ENCODE data around the gene RCBTB2.

Gene RCBTB2

DNA sequence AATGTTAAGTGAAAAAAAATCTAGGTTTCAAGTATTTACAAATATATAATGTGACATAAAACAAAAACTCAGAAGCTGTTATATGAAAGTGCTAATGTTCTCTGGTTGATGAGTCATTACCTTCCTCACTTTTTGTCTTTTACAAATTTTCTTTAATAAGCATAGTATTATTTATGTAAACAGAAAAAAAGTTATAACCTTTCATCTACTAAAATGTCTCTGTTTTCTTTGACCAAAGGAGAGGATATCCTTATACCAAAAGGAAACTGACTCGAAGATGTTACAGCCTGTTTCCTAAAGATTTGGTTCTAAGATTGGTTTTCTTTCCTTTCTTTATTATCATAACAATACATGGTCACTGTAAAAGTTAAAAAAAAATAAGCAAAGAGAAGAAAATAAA is 38.0 kb downstream of the RCBTB2 start:
- Mint-ChIP-seq H3K4me3 (no peak overlapping the region), H3K27ac (no peak overlapping the region), H3K9me3 (no peaks in the 10 kb centered on the region), H3K27me3 (no peaks in the 10 kb centered on the region), H3K4me1 (peaks cover 12% of the 10 kb centered on the region)
- ATAC-seq (no peak), DNase-seq (no peak)

DNA sequence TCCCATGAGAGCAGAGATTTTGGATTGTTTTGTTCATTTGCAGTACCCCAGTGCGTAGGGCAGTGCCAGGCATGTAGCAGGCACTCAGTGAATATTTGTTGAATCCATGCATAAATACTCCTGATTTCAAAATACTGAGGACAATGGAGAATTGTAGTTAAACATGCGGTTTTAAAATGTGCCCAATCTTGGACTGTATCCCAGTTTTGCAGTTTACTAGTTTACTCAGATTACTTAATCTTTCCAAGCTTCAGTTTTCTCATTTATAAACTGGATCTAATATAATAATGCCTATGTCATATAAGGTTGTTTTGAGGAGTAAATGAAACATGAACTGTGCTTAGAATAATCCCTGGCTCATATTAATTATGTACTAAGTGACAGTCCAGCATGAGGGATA is 39.0 kb downstream of the RCBTB2 start:
- ATAC-seq (no peak), DNase-seq (no peak)
- Mint-ChIP-seq H3K27me3 (no peaks in the 10 kb centered on the region), H3K4me1 (peaks cover 17% of the 10 kb centered on the region), H3K9me3 (no peaks in the 10 kb centered on the region), H3K4me3 (no peak overlapping the region), H3K27ac (no peak overlapping the region)

DNA sequence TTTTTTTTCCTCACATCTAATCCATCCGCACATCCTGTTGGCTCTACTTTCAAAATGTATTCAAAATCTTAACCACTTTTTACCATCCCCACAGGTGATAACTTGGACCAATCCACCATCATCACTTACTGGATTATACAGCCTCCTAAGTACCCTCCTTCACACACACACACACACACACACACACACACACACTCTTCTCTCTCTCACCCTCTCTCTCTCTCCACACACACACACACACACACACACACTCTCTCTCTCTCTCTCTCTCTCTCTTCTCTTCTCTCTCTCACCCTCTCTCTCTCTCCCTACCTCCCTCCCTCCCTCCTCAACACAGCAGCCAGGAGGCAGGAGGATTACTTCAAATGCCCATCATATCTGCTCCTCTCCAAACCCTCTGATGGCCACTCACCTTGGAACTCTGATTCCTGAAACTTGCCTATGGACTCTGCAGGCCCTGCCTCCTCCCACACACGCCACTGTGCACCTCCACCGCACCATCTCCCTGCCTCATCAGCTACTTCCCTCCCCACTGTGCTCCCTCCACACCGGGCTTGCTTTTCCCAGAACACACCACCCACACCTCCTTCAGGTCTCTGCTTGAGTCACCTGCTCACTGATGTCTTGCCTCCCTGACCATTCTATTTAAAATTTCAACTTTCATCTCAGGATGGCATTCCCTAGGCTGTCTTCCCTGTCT is 39.7 kb downstream of the RCBTB2 start:
- ATAC-seq: peak; percentile 34
- peaks cover 22% of the 10 kb centered on the region for H3K4me1 Mint-ChIP-seq

DNA sequence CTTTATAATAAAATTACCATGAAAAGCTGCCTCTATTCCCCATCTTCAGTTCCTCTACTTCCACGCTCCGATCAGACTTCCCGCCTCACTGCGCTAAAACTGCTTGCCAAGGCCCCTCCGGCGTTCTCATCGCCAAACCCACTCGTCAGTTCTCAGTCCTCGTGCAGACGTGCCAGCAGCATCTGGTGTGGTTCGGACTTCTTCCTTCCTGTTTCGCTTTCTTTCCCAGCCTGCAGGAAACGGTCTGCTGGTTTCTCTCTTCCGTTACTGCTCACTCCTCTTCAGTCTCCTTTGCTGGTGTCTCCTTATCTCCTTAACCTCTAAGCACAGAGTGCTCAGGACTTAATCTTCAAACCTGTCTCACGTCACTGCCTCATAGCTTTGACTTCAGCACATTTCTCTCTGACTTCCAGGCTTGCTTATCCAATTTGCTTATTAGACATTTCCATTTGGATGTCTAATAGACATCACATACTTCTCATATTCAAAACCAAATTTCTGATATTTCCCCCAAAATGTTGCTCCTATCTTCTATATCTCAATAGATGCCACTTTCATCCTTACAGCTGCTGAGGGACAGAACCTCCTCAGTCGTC is 40.3 kb downstream of the RCBTB2 start:
- DNase-seq (peak; percentile 60 to 68), ATAC-seq (peak; percentile 89)
- Mint-ChIP-seq H3K9me3 (no peaks in the 10 kb centered on the region), H3K27ac (no peak overlapping the region), H3K4me3 (no peak overlapping the region), H3K27me3 (no peaks in the 10 kb centered on the region), H3K4me1 (peaks cover 23% of the 10 kb centered on the region)

More for the DNA sequence above, 39.7 kb downstream of the RCBTB2 start:
- Mint-ChIP-seq H3K9me3 (no peaks in the 10 kb centered on the region), H3K4me3 (no peak overlapping the region), H3K27me3 (no peaks in the 10 kb centered on the region), H3K27ac (no peak overlapping the region)
- peak in 1 of 2 donors; percentile 12 for DNase-seq

DNA sequence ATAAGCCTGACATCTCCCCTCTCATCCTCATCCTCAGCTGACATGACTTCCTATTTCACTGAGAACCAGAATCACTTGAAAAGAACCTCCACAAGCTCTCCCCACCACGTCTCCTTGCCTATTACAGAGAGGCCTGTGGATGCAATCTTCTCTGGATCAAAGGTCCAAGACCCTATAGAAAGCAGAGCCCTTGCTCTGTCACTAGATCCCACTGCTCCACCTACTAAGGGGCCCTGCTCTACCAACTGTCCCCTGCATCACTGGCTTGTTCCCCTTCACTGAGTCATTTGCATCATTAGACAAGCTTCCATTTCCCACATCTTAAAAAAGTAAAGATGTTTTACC is 40.8 kb downstream of the RCBTB2 start:
- Mint-ChIP-seq H3K4me1 (peaks cover 20% of the 10 kb centered on the region), H3K9me3 (no peaks in the 10 kb centered on the region), H3K27ac (no peak overlapping the region), H3K27me3 (no peaks in the 10 kb centered on the region), H3K4me3 (no peak overlapping the region)
- ATAC-seq (peak; percentile 59), DNase-seq (no peak)

DNA sequence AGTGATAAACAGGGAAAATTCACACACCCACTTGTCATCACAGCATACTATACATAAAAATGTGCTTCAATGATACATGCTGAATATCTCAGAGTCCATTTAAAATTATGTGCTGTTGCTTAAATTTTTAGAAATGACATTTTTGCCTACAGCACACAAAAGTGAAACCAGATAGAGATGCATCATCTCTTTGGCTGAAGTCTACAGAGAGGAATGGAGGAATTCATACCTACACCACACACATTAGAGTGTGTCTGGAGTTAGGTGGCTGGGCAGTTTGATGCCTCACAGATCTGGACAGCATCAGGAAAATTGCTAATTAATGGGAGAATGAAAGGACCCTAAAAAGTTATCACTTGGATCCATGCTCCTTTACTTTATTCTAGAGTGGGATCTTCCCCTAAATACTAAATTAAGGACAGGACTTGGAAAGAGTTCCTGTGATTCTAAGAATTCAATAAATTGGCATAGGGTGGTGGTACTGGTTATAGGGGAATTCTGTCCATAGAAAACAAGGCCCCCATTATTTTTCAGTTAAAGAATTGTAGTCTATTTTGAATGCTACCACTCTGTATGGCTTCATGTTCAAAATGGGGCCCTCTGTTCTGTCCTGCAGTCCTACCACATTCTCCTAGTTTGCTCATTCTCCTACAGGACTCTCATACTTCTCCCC is 41.3 kb downstream of the RCBTB2 start:
- H3K9me3 Mint-ChIP-seq: no peaks in the 10 kb centered on the region
- H3K27ac Mint-ChIP-seq: no peak overlapping the region
- peaks cover 15% of the 10 kb centered on the region for H3K4me1 Mint-ChIP-seq
- H3K4me3 Mint-ChIP-seq: no peak overlapping the region
- no peak for DNase-seq
- no peaks in the 10 kb centered on the region for H3K27me3 Mint-ChIP-seq
- ATAC-seq: peak; percentile 37

DNA sequence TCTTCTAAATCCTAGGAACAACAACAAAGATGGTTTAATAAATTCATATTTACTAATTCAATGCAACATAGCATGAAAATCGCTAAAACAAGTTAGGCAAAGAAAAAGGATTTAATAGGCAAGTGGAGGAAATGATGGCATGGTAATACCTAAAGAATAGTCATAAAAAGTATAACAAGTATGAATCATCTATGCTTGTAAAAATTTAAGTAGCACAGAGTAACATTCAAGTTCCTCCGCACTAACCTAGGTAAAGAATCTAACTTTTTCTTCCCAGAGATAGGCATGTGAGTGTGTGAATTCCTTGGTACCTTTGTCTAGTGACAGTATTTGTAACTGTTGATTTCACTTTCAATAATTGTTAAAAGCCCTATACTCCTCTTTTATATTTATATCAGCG is 42.6 kb downstream of the RCBTB2 start:
- ATAC-seq: no peak
- no peak overlapping the region for H3K27ac Mint-ChIP-seq

DNA sequence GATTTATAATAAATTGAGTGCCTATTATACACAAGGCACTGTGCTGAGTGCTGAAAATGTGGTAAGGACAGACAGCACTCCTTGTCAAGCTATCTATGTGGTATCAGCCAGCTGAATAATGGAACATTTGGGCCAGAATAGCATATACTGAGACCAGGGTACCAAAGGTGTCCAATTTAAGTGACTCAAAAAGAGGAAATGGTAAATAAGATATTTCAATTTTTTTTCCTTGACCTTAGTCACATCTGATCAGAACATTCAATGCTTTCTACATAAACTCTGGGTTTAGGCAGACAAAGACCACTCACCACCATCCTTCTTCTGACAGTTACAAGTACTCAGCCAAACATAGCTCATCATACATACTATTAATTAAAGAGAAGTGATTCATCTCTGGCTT is 43.2 kb downstream of the RCBTB2 start:
- DNase-seq (no peak), ATAC-seq (no peak)
- no peaks in the 10 kb centered on the region for H3K27me3 Mint-ChIP-seq
- H3K9me3 Mint-ChIP-seq: no peaks in the 10 kb centered on the region
- no peak overlapping the region for H3K27ac Mint-ChIP-seq
- H3K4me1 Mint-ChIP-seq: peaks cover 11% of the 10 kb centered on the region
- H3K4me3 Mint-ChIP-seq: no peak overlapping the region

More for the DNA sequence above, 42.6 kb downstream of the RCBTB2 start:
- H3K9me3 Mint-ChIP-seq: no peaks in the 10 kb centered on the region
- H3K27me3 Mint-ChIP-seq: no peaks in the 10 kb centered on the region
- H3K4me1 Mint-ChIP-seq: peaks cover 11% of the 10 kb centered on the region
- DNase-seq: no peak
- no peak overlapping the region for H3K4me3 Mint-ChIP-seq

DNA sequence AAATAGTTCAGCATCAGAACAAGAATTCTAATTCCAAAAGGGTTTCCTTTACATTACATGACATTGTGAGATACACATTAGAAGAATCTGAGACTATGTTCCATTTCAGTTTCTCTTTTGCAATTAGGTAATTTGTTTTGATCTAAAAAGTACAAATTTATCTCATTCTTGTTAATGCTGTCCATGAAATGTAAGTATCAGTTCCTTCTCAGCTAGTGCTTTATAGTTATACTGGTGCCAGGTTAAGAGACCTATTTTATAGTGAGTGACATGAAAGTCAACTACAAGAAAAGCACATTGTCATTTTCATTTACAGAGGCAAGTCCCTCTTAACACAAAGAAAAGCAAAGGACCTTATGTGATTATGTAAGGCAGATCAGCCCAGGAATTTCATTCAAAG is 43.9 kb downstream of the RCBTB2 start:
- Mint-ChIP-seq H3K9me3 (no peaks in the 10 kb centered on the region), H3K27me3 (no peaks in the 10 kb centered on the region), H3K27ac (peak overlapping the region in 1 of 2 donors; percentile 41), H3K4me3 (peak overlapping the region in 1 of 2 donors; percentile 6), H3K4me1 (peaks cover 11% of the 10 kb centered on the region)
- ATAC-seq (no peak), DNase-seq (no peak)

DNA sequence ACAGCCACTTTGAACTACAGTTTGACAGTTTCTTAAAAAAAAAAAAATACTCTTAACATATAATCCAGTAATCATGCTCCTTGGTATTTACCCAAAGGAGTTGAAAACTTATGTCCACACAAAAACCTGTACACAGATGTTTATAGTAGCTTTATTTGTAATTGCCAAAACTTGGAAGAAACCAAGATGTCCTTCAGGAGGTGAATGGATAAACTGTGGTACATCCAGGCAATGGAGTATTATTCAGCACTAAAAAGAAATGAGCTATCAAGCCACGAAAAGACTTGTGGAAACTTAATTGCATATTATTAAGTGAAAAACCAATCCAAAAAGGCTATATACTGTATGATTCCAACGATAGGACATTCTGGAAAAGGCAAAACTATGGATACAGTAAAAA is 44.9 kb downstream of the RCBTB2 start:
- H3K4me1 Mint-ChIP-seq: peaks cover 11% of the 10 kb centered on the region
- H3K4me3 Mint-ChIP-seq: no peak overlapping the region

DNA sequence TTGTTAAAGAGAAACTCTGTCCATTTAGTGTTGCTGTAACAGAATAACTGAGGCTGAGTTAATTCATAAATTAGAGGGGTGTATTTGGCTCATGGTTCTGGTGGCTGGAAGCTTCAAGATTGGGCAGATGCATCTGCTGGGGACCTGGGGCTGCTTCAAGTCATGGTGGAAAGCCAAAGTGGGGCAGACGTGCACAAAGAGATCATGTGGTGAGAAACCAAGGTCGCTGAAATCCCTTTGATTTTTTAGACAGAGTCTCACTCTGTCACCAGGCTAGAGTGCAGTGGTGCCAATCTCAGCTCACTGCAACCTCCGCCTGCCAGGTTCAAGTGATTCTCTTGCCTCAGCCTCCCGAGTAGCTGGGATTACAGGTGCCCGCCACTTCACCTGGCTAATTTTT is 46.0 kb downstream of the RCBTB2 start:
- ATAC-seq (no peak), DNase-seq (no peak)
- Mint-ChIP-seq H3K27me3 (no peaks in the 10 kb centered on the region), H3K4me3 (no peak overlapping the region), H3K9me3 (no peaks in the 10 kb centered on the region), H3K27ac (no peak overlapping the region), H3K4me1 (peaks cover 11% of the 10 kb centered on the region)

More for the DNA sequence above, 44.9 kb downstream of the RCBTB2 start:
- no peak overlapping the region for H3K27ac Mint-ChIP-seq
- no peaks in the 10 kb centered on the region for H3K9me3 Mint-ChIP-seq
- ATAC-seq (no peak), DNase-seq (no peak)
- no peaks in the 10 kb centered on the region for H3K27me3 Mint-ChIP-seq

DNA sequence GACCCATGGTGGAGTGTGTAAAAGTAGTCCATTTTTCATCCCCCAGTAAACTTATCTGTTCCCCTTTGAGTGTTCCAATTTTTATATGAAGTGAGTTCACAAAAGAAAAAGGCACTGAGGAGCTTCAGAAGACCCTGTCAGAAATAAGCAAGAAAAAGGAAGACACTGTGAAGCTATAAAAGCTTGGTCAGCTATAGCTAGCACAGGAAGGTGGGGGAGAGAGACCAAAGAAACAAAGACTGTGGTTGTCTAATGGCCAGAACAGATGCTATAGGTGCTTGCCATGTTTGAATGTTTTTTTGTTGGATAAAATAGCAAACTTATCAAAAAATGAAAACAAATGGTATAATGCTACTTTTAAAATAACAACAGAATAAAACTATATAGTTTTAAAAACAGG is 46.5 kb downstream of the RCBTB2 start:
- Mint-ChIP-seq H3K27ac (no peak overlapping the region), H3K4me1 (peaks cover 11% of the 10 kb centered on the region)

DNA sequence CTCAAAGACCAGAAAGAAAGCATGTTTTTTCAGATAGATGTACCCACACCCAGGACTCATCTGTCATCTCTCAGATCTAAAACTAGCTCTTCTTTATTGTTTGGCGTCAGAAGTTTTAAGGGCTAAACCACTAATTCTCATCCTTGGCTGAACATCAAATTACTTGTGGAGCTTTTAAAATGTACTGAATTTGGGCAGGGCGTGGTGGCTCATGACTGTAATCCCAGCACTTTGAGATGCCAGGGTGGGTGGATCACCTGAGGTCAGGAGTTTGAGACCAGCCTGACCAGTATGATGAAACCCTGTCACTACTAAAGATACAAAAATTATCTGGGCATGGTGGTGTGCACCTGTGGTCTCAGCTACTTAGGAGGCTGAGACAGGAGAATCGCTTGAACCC is 47.4 kb downstream of the RCBTB2 start:
- H3K9me3 Mint-ChIP-seq: no peaks in the 10 kb centered on the region
- H3K27ac Mint-ChIP-seq: no peak overlapping the region
- no peak overlapping the region for H3K4me3 Mint-ChIP-seq
- peaks cover 11% of the 10 kb centered on the region for H3K4me1 Mint-ChIP-seq
- DNase-seq (no peak), ATAC-seq (no peak)
- H3K27me3 Mint-ChIP-seq: no peaks in the 10 kb centered on the region

More for the DNA sequence above, 46.5 kb downstream of the RCBTB2 start:
- no peaks in the 10 kb centered on the region for H3K9me3 Mint-ChIP-seq
- ATAC-seq (no peak), DNase-seq (no peak)
- no peak overlapping the region for H3K4me3 Mint-ChIP-seq
- H3K27me3 Mint-ChIP-seq: no peaks in the 10 kb centered on the region

DNA sequence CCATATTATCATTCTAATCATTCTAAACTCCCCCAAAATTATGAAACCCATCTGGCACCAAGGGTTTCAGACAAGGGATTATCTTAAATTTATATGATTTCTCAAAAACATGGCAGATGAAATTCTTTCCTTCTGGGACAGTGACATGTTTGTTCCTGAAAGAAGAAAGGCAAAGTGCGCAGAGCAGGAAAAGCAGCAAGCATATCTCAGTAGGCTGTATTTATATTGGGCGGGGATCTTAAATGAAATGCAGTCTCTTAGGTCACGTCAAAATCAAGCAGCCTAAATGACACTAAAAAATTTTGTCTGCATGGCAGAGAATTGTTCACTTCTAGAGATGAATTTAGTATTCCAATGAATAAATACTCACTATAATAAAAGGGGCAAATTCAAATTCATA is 49.3 kb downstream of the RCBTB2 start:
- no peak for DNase-seq
- H3K27me3 Mint-ChIP-seq: no peaks in the 10 kb centered on the region
- no peak for ATAC-seq
- H3K4me3 Mint-ChIP-seq: no peak overlapping the region
- H3K27ac Mint-ChIP-seq: no peak overlapping the region
- H3K4me1 Mint-ChIP-seq: peaks cover 5% of the 10 kb centered on the region
- no peaks in the 10 kb centered on the region for H3K9me3 Mint-ChIP-seq

DNA sequence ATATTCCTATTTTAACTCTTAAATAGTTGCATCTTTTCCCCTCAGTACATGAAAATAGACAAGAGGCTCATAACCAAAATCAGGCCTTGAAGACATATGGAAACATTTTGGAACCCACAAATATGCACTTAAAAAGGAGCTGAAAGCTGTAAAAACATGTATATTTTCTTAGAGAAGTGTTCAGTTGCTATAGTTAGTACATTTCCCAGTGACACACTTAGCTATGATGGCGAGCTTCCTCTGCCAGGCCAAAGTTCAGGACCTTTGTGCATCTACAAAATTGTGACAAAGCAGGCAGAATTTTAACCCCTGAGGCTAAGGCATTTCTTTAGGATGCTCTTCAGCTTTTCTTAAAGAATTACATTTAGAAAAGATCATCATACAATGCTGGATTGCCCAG is 54.5 kb downstream of the RCBTB2 start:
- DNase-seq: no peak
- no peak overlapping the region for H3K27ac Mint-ChIP-seq
- H3K27me3 Mint-ChIP-seq: no peaks in the 10 kb centered on the region
- H3K9me3 Mint-ChIP-seq: no peaks in the 10 kb centered on the region
- no peak for ATAC-seq
- no peak overlapping the region for H3K4me3 Mint-ChIP-seq
- no peaks in the 10 kb centered on the region for H3K4me1 Mint-ChIP-seq

DNA sequence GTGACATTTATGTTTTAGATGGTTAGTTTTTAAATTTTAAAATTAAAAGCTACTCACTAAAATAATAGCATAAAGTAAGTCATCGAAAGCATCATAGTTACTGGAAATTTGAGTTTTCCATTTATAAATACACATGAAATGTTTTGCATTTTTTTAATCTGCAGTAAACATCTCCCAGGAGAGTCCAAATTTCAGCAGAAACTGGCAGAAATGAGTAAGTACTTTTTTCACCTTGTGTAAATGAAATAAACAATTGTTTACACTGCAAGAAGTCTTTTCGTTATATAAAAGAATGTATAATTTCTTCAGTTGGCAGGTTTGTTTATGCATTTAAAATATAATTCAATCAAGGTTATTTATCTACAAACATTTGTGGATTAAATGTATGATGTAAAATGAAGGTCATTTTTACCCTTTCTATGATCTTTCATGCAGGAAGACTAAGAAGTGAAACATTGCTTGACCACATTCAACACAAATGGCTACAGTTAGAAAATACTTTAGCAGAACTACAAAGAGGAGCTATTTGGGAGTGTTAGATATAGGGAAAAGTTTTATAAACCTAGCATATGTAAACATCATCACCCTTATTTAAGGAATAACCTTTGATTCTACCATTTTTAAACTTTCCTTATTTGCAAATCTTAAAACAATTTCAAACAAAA is 55.6 kb downstream of the RCBTB2 start:
- ATAC-seq: no peak
- DNase-seq: no peak

More for the DNA sequence above, 55.6 kb downstream of the RCBTB2 start:
- Mint-ChIP-seq H3K9me3 (no peaks in the 10 kb centered on the region), H3K4me3 (no peak overlapping the region), H3K4me1 (no peaks in the 10 kb centered on the region), H3K27ac (no peak overlapping the region), H3K27me3 (no peaks in the 10 kb centered on the region)
